RCC 7860 (cell line): ENCODE results near the gene ST6GALNAC1.

Experiments used
- DNase-seq: peaks from one replicate; pipeline ENCODE4 v3.0.0-alpha.2; 2015; ENCODE audit warnings: low spot score
- FAIRE-seq: peaks from 2 replicates; lab custom pipeline; 2012; peaks lifted over from hg19 to GRCh38; lab: Jason Lieb, UNC

Gene ST6GALNAC1, protein sequence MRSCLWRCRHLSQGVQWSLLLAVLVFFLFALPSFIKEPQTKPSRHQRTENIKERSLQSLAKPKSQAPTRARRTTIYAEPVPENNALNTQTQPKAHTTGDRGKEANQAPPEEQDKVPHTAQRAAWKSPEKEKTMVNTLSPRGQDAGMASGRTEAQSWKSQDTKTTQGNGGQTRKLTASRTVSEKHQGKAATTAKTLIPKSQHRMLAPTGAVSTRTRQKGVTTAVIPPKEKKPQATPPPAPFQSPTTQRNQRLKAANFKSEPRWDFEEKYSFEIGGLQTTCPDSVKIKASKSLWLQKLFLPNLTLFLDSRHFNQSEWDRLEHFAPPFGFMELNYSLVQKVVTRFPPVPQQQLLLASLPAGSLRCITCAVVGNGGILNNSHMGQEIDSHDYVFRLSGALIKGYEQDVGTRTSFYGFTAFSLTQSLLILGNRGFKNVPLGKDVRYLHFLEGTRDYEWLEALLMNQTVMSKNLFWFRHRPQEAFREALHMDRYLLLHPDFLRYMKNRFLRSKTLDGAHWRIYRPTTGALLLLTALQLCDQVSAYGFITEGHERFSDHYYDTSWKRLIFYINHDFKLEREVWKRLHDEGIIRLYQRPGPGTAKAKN

DNA sequence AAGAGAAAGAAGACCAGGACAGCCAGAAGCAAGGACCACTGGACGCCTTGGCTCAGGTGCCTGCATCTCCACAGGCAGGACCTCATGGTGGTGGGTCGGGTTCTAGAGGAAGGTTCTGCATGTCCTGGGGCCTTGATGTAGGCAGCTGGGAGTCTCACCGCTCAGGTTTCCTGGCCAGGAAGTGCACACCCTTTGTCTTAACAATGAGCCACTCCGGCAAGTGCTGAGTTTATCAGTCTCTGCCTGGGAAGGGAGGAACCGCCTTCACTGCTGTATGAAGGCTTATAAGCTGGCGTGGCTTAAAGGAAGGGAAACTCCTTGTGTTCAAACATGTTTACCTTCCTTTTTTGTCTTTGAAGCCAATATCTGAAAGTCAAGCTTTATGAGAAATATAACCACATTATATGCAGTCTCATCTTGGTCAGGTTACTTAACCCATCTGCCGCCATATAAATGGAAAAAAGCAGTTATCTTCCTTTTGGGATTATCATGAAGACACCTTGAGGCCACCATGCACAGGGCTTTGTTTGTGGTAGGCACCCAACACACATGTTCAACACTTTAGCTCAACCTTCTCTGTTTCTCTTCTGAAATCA lies at the start of gene ST6GALNAC1:
Gene ST6GALNAC1 (minus strand): TSS at position 205 of the 596 bp plus-strand sequence. CDS start 119 bp downstream, at position 86.
- DNase-seq (no peak), FAIRE-seq (no peak)

DNA sequence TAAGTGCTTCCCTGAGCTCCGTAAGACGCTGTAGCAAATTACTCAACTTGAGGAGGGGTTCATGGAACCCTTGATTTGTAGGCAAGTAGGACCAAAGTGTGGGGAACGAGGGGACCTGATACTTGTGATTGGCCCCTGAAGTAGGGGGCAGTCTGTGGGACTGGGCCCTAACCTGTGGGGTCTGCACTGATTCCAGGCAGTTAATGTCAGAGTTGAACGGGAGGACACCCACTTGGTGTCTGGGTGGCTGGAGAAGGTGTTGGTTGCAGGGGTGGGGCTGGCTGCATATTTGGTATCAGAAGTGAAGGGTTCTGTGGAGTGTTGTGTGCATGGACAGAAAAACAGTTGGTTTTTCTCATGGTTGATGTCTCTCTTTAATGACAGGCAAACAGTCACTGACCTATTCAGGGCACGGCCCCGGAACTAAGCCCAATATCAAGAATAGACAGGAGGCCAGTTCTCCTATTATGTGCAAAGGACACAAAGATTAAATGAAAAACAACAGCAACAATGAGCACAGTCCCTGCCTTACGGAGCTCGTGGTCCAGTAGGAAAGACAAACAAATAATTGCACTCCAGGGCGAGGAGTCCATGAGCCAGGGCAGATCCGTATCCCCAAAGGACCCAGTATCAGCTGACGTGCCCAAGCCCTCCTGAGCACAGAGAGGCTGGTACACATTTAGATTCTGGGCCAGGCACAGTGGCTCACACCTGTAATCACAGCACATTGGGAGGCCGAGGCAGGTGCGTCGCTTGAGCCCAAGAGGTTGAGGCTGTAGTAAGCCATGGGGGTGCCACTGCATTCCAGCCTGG lies 48.0 kb upstream of the ST6GALNAC1 start:
- FAIRE-seq, result no peak
- DNase-seq, result no peak

DNA sequence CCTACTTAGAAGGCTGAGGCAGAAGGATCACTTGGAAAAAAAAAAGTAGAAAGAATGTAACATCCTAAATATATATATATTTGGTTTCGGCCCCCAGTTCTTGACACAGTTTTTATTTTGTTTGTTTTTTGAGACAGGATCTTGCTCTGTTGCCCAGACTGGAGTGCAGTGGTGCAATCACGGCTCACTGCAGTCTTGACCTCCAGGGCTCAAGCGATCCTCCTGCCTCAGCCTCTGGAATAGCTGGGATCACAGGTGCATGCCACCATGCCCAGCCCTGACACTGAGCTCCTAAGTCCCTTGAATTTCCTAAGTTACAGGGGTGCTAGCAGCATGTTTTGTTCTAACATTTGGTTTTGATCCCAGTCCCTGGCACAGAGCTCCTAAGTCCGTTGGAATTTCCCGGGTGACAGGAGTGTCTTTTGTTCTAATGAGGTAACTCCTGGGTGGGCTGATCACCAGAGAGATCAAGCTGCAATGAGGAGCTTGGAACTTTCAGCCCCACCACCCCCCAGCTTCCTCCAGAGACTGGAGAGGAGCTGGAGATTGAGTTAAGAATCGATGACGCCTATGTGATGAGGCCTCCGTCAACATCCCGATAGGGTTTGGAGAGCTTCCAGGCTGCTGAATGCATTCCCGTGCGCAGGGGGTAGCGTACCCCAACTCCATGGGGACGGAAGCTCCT lies 47.2 kb upstream of the ST6GALNAC1 start:
- no peak for DNase-seq
- no peak for FAIRE-seq

DNA sequence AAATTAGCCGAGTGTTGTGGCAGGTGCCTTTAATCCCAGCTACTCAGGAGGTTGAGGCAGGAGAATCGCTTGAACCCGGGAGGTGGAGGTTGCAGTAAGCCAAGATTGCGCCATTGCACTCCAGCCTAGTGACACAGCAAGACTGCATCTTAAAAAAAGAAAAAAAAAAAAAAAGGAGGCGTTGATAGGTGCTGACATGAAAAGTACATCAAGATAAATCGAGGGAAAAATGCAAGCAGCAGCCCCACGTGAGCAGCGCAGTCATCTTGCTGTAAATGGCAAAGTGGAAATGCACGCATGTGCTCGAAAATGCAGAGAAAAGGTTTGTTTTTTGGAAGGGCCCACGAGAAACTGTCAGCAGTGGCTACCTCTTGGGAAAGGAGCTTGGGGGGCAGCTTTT lies 46.3 kb upstream of the ST6GALNAC1 start:
- FAIRE-seq (no peak), DNase-seq (no peak)

DNA sequence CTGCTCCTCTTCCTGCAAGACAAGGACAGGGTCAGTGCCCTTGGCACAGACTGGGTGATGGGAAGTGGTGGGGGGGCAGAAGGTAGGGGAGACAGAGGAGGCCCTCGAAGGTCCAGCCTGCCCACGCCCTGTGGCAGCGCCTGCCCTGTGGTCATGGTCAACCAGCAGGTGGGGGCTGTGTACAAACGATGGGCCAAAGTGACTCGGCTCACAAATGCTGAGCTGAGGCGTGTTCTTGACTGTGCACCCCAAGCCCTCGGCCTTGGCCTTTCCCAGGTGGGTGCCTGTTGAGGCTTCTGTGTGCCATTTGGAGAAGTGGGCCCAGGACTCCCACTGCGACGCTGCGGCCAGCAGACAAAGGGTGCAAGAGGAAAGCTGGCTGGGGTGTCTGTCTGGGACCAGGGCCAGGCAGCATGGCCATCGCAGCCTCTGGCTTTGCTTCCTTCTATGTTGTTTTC lies 44.6 kb upstream of the ST6GALNAC1 start:
- no peak for FAIRE-seq
- no peak for DNase-seq

DNA sequence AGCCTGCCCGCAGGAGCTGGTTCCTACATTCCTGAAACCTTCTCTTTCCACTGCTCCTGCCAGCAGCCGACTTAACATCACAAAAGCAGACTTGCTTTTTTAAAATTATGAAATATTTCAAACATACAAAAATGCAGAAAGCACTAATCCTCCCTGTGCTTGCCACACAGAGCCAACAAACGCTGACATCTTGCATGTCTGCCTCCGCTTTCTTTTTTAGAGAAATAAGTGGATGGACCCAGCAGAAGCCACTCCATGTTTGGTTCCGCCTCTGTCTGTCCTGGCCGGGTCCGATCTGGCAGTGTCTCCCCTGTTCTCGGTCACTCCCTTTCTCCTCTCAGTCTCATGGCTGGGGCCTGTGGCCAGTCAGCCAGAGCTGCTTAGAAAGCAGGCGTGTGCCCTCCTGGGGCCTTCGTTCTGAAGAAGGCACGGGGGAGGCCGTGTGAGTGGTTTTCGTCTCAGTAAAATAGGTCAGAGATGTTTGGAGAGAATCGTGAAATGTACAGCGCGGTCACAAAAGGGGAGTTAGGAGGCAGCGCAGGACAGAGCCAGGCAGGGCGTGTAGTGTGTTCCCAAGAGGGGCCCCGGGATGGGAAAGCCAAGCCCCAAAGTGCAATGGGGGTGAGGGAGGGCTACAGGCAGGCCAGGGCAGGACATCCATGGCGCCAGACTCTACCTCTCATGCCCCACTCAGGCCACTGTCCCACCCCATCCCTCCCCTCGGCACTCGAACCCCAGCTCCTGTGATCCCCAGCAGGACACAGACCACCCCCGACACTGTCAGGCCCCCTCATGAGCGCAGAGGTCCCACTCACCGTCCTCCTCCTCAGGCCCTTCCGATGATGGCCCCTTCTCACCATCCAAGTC lies 44.0 kb upstream of the ST6GALNAC1 start:
- no peak for FAIRE-seq
- no peak for DNase-seq

DNA sequence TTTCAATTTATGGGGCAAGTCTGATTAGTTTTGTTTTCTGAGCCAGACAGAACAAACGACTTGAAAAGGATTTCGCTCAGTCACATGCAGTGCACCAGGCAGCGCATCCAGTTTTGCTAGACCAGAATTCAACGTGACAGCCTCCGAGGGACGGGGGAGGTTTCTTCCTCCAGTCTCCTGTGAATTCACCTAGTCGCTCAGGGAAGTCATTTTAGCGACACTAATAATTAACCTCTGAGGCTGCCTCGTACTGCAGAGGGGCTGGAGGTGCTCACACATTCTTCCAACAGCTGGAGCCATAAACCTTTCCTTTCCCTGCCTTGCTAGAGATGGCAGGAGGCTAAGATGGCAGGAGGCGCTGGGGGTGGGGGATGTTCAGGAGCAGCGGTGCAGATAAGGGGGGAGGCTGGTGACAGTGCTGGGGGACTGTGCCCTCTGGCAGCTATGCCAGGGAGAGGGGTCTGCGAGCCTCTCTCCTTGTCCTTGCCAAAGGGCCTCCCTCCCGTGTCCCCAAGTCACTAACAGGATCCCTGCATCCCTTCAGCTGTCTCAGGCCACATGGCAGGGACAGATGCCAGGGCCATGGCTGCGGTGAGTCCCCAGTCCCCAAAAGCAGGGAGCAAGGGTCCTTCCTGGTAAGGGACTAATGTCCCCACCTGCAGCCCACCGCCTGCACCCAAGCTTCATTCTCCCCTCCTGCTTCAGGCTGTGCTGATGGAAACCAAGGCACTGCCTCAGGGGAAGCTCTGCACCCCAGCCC lies 43.2 kb upstream of the ST6GALNAC1 start:
- FAIRE-seq (no peak), DNase-seq (no peak)

DNA sequence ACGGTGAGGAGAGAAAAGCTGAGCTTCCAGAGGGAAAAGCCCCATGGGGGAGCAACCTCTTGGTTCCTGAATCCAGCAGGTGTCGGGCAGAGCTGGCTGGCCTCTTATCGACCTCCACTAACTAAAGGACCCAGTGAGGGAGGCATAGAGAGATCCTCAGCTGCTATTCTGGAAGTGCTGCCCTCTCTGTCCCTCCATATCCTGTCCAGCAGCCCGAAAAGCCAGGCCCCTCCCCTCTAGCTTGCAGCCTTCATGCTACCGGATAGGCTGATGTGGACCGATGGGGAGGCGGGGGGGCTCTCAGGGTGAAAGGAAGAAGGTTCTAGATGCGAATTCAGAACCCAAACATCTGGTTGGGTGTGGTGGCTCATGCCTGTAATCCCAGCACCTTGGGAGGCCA lies 42.3 kb upstream of the ST6GALNAC1 start:
- no peak for DNase-seq
- no peak for FAIRE-seq

DNA sequence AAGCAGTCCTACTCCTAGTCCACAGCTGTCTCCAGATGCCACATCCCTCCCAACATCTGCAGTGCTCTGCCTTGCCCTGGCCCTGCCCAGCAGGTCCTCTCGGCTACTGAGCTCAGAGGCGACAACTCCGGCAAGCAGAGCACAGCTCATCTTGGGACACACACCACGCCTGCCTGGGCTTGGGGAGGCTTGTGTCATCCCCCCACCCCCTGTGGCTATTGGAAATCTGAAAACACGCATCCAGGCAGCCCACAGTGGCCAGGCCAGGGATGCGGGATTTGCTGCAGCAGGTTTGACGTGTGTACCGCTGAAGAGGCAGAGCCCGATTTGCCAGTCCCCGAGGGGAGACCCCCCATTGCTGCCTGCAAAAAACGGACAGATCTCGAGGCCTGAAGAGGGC lies 41.8 kb upstream of the ST6GALNAC1 start:
- DNase-seq, result no peak

DNA sequence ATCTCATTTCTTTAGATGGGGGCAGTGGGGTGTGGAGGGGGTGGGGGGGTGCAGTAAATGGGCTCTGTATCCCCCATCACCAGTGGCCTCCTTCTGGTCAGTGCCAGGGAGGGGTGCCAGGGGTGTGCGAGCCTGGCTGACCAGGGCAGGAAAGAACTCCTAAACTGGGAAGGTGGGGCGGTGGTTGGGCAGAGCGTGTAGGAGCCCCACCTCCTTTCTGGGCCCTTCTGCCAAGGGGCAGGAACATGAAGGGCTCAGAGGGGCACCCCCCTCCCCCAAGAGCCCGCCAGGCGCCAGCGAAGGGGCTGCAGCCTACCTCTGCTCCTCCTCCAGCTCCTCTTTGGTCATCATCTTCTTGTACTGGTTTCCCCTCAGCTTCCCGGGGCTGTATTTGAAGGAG lies 41.2 kb upstream of the ST6GALNAC1 start:
- FAIRE-seq, result no peak
- no peak for DNase-seq

More for the DNA sequence above, 41.8 kb upstream of the ST6GALNAC1 start:
- no peak for FAIRE-seq

DNA sequence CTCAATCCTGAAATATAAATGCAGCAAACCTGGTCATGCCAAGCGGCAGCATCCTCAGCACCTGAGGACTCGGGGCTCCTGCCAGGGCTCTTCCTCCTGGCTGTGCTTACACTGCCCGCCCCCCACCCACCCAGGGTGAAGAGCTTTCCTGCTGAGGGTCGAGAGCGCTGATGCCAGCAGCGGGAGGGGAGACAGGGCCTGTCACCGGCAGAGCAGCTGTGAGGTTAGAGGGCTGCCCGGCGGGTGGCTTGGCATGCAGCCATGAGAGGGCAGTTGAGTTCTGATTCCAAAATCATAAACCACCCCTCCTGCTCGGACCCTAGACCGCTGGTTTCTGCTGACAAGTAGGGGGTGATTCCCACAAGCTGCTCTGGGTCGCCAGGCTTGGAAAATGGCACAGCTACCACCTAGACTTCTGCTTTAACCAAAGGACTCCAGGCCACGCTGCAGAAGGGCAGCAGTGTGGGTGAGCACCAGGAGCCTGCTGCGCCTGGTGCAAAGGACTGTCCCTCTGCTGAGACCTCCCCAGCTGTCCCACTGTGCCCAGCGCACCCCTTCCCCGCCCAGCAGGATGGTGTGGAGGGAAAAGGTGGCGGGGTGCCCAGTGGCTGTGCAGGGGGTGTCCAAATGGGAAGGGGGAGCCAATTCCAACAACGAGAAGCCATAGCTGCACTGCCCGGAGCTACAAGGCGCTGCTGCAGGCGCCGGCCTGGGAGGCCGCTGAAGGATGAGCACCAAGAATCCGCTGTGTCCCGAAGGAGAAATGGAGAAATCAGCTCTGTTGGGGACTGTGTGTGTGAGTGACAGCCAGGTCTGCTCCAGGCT lies 40.6 kb upstream of the ST6GALNAC1 start:
- DNase-seq (no peak), FAIRE-seq (no peak)

DNA sequence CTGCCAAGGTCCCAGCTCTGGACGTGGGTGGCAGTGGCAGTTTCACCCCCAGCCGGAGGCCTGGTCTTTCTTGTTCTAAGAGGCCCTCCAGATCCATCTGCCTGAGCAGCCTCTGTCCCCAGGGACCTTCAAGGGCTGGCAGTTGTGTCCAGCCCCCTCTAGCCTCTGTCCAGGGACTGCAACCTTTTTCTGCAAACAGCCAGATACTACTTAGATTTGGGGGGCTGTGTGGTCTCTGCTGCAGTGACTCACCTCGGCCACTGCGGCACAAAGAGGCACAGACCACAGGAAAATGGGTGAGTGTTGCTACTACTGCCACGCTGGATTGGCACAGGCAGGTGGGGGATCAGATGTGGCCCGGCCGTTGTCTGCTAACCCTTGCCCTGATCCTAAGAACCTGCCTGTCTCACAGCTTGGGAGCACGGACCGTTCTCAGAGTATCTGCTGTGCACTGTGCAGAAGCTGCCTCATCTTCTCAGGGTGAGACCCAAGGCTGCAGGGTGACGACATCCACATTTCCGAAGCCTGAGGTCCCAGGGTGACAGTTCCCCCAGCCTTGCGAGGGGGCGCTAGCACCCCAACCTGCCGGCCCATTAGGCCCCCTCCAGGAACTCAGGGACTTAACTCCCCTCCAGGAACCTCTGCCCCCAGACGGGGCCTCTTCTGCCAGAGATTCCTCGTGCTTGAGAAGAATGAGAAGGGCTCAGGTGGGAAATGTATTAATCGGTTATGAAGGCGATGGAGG lies 39.6 kb upstream of the ST6GALNAC1 start:
- DNase-seq, result no peak
- no peak for FAIRE-seq

DNA sequence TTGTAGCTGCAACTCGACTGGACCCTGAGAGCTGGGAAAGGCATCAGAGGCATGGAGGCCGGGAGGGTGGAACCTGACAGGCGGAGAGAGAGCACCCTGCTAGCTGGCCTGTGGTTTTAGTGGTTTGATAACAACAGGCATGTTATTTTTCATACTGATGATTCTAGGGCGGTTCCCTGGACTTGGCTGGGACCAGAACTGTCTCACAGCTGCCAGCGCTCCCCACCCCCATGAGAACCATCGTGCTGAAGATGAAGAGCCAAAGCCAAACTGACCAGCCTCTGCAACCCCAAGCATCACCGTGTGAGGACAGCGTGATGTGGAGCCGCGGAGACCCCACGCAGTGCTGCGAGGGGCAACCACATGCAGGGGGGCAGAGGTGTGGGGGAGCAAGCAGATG lies 38.7 kb upstream of the ST6GALNAC1 start:
- no peak for DNase-seq
- FAIRE-seq, result no peak

DNA sequence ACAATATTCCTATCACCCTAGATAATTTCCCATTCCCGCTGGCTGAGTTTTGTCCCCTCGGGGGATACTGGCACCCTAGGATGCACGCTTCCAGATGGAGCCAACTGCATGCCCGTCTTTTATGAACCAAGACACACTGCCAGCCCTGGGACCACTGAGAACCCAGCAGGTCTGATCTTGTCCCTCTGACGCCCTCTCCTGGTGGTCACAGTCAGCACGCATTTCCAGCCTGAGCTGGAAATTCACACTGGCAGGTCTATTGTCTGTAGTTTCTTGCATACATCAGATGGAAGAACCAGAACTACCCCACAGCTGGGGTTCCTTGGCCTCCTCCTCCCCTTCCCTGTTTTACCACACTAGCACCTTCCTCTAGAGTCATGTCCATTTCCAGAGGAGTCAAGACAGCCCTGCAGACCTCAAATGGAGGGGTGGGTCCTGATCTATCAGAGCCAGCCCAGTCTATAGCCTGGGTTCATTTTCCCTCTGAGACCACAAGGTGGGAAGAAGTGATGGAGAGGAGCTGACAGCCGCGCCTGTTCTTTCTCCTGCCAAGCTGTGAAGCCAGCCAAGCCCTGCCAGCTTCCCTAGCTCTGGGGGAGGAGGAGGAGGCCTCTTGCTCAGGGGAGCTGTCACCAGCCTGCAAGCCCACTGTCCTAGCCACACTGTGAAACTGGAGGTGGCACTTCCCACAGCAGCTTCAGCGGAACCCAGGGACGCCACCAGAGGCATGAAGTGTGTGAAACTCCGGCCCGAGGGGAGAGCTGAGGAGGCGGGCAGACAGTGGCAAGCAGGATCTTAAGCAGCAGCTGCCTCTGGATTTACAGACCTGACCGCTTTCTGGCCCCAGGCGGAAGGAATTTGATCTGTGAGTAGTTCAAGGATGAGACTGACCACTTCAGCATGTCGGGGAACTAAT lies 37.9 kb upstream of the ST6GALNAC1 start:
- DNase-seq, result peak; percentile 24

DNA sequence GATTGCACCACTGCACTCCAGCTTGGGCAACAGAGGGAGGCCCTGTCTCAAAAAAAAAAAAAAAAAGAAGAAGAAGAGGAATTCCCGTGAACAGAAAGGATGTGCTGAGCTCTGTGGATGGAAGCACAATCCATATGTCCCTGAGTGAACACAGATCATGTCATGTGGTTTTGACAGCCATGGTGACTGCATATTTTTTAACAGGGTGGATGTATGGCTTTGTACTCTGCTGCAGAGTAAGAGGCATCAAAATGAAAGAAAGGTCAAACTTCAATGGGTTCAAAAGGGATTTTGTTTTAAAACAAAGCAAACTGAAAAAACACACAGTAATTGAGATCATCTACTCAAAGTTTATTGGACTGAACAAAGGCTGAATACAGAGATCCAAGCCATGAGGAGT lies 35.7 kb upstream of the ST6GALNAC1 start:
- DNase-seq (no peak), FAIRE-seq (no peak)

More for the DNA sequence above, 37.9 kb upstream of the ST6GALNAC1 start:
- FAIRE-seq, result no peak

DNA sequence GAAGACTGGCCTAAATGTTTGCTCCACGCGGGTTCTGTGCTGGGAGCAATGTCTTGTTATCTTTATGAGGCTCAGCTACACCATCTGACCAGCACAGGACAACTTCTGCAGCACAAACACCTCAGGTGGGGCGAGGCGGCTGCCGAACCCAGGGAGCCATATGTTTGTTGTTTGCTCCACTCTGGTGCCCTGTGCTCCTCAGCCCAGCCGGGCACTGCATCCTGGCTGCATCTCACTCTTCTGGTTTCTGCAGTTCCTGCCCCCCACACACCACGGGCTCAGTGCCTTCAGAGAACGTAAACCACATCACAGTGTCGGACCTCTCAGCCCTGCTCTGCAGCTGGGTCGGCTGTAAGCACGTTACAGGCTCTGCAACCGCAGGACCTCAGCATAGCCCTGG lies 34.8 kb upstream of the ST6GALNAC1 start:
- DNase-seq (no peak), FAIRE-seq (no peak)
